Testis (tissue), 3 donors: Measurements from ENCODE around the gene SLC24A1. TPM values are rescaled to one million over a fixed set of nuclear protein-coding genes. Genes with fewer than 3 reads are reported as not detected.

Experiments used
- DNase-seq: peaks from one replicate; pipeline ENCODE4 v3.0.0-alpha.2; 2019
- H3K27ac ChIP-seq, 2 donors: fragments of 200-600 bp; sonication (generic); one replicate each; pipeline ENCODE4 v1.5.1; 2019
- H3K27me3 ChIP-seq: fragments of 200-600 bp; sonication (generic); one replicate; pipeline ENCODE4 v1.5.1; 2019
- H3K36me3 ChIP-seq: fragments of 200-600 bp; sonication (generic); one replicate; pipeline ENCODE4 v1.5.1; 2017; ENCODE audit warnings: low read depth; ENCODE audit errors: missing control alignments
- H3K4me1 ChIP-seq: fragments of 200-600 bp; sonication (generic); one replicate; pipeline ENCODE4 v1.5.1; 2019
- H3K4me3 ChIP-seq, 2 donors: fragments of 200-600 bp; sonication (generic); one replicate each; pipeline ENCODE4 v1.5.1; 2017 to 2019
- H3K9me3 ChIP-seq: fragments of 200-600 bp; sonication (generic); one replicate; pipeline ENCODE4 v1.5.1; 2017
- POLR2A ChIP-seq: fragments of 450-650 bp; IDR thresholded peaks from one replicate; pipeline ENCODE4 v1.6.1; 2017; ENCODE audit warnings: antibody characterized with exemption, mild to moderate bottlenecking, moderate library complexity
- WGBS, 2 donors: methylation state at CpG; one replicate each; pipeline ENCODE4 v1.1.5; 2018; 5-methylcytosine and 5-hydroxymethylcytosine counted together
- intact Hi-C: fragments of 100-400 bp; cut with DNase I; formaldehyde crosslinking; loops from one replicate; pipeline ENCODE4 v1.15.1; 2023; ENCODE audit warnings: low total_unique reads
- polyA plus RNA-seq: library from polyadenylated mRNA; stranded (reverse); fragments of 350-450 nt; fragmentation: Illumina TruSeq; extraction: RNeasy Lipid Tissue Mini Kit (QIAGEN cat#74804); gene quantifications from one replicate; pipeline ENCODE4 v1.2.3, GENCODE V29; 2014; ENCODE audit warnings: low read depth, low replicate concordance; ENCODE audit not compliant: insufficient read depth
- total RNA-seq, 2 donors: library from RNA; depleted of rRNA; stranded (reverse); fragments of >200 nt; gene quantifications; one replicate each; pipeline ENCODE4 v1.2.3, GENCODE V29; 2016
- TF ChIP-seq, protein P1 (sequence below), 3 experiments: fragments of 450-650 bp in 2 of 3; fragments of 200-600 bp in 1 of 3; sonication (generic) in 1 of 3; IDR thresholded peaks; one replicate each; pipeline ENCODE4 v1.5.1; 2016 to 2019; ENCODE audit warnings: antibody characterized with exemption in 3 of 3, mild to moderate bottlenecking in 2 of 3, moderate library complexity in 1 of 3

The SLC24A1 gene
- total and polyA plus RNA-seq, 3 donors from 2014 or later = 13.4 to 24.3 (median 16.9) TPM

DNA sequence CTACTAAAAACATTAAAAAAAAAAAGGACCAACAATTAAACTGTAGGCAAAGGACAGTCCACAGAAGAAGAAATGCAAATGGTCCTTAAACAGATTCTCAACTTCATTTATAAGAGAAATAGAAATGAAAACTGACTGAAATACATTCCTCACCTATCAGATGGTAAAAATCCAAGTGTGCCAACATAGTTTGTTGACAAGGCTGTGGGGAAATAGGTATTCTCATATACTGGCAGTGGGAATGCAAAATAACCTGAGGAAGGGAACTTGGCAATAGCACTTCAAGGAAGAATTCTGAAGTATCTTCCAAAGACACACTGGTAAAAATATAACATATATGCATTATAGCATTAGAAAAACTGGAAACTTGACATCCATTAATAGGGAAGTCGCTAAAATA is 53.8 kb downstream of the SLC24A1 start:
- TF ChIP-seq POLR2A = no peak
- TF ChIP-seq, protein P1, sequence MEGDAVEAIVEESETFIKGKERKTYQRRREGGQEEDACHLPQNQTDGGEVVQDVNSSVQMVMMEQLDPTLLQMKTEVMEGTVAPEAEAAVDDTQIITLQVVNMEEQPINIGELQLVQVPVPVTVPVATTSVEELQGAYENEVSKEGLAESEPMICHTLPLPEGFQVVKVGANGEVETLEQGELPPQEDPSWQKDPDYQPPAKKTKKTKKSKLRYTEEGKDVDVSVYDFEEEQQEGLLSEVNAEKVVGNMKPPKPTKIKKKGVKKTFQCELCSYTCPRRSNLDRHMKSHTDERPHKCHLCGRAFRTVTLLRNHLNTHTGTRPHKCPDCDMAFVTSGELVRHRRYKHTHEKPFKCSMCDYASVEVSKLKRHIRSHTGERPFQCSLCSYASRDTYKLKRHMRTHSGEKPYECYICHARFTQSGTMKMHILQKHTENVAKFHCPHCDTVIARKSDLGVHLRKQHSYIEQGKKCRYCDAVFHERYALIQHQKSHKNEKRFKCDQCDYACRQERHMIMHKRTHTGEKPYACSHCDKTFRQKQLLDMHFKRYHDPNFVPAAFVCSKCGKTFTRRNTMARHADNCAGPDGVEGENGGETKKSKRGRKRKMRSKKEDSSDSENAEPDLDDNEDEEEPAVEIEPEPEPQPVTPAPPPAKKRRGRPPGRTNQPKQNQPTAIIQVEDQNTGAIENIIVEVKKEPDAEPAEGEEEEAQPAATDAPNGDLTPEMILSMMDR (IDR thresholded peaks at IDR 0.05) = no peak
- H3K27me3 ChIP-seq = no peaks in the 10 kb centered on the region
- DNase-seq = no peak
- intact Hi-C loops = no loop called here
- no peaks in the 10 kb centered on the region for H3K9me3 ChIP-seq
- WGBS, 2 donors = 62 to 74% methylated on average over 1 of the region's 1 CpG
- no peak overlapping the region for H3K27ac ChIP-seq
- H3K4me1 ChIP-seq = no peaks in the 10 kb centered on the region
- H3K4me3 ChIP-seq = no peak overlapping the region
- H3K36me3 ChIP-seq = no peaks in the 10 kb centered on the region

DNA sequence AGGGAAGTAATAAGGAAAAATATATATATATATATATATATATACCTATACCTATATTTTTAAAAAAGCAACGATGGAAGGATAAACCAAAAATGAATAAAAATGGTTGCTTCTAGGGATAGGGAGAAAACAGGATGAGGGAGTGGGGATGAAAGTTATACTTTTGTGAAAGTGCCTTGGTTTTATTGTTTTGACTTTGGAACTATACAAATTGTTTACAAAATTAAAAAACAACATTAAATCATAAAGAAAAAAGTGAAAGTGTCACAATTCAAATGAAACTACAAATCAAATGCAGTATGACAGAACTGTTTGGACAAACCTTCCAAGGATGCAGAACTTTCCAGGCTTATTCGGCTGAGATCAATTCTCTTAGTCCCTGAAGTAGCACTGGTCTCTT is 54.4 kb downstream of the SLC24A1 start:
- Histone ChIP-seq H3K4me3 (no peak overlapping the region), H3K36me3 (no peaks in the 10 kb centered on the region), H3K27me3 (no peaks in the 10 kb centered on the region), H3K9me3 (no peaks in the 10 kb centered on the region), H3K27ac (no peak overlapping the region), H3K4me1 (no peaks in the 10 kb centered on the region)
- intact Hi-C loops = no loop called here
- WGBS, 2 donors = 88 to 91% methylated on average over 2 of the region's 2 CpGs
- TF ChIP-seq, protein P1 (IDR thresholded peaks at IDR 0.05) = no peak
- no peak for TF ChIP-seq POLR2A
- no peak for DNase-seq

DNA sequence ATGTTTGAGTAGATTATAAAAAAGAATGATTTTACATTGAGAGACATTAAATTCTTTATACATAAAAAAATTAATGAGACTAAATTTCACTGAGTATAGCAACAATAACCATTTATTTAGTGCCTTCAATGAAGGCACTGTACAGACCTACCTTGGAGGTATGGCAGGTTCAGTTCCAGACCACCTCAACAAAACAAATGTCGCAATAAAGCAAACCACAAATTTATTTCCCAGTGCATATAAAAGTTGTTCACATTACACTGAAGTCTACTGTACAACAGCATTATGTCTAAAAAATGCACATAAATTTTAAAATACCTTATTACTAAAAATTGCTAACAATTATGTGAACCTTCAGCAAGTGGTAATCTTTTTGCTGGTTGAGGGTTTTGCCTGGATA is 58.8 kb downstream of the SLC24A1 start:
- no peak overlapping the region for H3K4me3 ChIP-seq
- no peak overlapping the region for H3K27ac ChIP-seq
- no peaks in the 10 kb centered on the region for H3K36me3 ChIP-seq
- no peak for DNase-seq
- no peaks in the 10 kb centered on the region for H3K9me3 ChIP-seq
- TF ChIP-seq, protein P1 (IDR thresholded peaks at IDR 0.05) = no peak
- no peak for TF ChIP-seq POLR2A
- intact Hi-C loops = no loop called here
- H3K4me1 ChIP-seq = no peaks in the 10 kb centered on the region
- 95 to 100% methylated on average over 1 of the region's 1 CpG for WGBS, 2 donors
- no peaks in the 10 kb centered on the region for H3K27me3 ChIP-seq

DNA sequence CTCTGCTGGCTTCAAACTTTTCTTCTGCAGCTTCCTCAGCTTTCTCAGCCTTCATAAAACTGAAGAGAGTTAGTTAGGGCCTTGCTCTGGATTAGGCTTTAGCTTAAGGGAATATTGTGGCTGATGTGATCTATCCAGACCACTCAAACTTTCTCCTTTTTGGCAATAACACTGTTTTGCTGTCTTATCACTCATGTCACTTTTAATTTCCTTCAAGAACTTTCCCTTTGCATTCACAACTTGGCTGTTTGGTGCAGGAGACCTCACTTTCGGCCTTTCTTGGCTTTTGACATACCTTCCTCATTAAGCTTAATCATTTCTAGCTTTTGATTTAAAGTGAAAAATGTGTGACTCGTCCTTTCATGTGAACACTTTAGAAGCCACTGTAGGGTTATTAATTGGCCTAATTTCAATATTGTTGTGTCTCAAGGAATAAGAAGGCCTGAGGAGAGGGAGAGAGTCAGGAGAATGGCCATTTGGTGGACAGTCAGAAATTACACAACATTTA is 60.7 kb downstream of the SLC24A1 start:
- Histone ChIP-seq H3K4me3 (no peak overlapping the region), H3K4me1 (no peaks in the 10 kb centered on the region), H3K36me3 (no peaks in the 10 kb centered on the region), H3K27me3 (no peaks in the 10 kb centered on the region), H3K9me3 (no peaks in the 10 kb centered on the region), H3K27ac (no peak overlapping the region)
- no peak for TF ChIP-seq POLR2A
- TF ChIP-seq, protein P1 (IDR thresholded peaks at IDR 0.05) = no peak
- DNase-seq = no peak
- intact Hi-C loops = no loop called here
- 97 to 98% methylated on average over 2 of the region's 2 CpGs for WGBS, 2 donors

DNA sequence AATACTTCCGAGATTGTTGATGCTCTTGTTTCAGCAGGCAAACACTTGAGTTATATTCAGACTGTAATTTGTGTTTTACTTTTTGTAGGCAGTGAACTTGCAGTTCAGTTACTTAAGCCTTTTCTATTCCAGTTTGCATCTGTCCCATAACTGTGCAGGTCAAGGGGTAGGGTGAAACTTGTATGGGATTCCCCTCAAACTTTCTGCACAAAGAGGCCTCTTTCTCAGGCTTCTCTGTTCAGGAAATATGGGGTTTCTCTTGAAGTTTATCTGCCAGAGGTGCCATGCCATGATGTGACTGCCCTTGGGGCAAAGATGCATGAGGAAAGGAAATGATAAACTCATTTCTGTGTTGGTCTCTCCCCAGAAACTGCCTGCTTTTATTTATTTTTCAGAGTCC is 66.7 kb downstream of the SLC24A1 start:
- no peak overlapping the region for H3K4me3 ChIP-seq
- no peaks in the 10 kb centered on the region for H3K9me3 ChIP-seq
- H3K27me3 ChIP-seq = no peaks in the 10 kb centered on the region
- H3K27ac ChIP-seq = no peak overlapping the region
- DNase-seq = no peak
- 92 to 95% methylated on average over 1 of the region's 1 CpG for WGBS, 2 donors
- no peaks in the 10 kb centered on the region for H3K36me3 ChIP-seq
- TF ChIP-seq, protein P1 (IDR thresholded peaks at IDR 0.05) = no peak
- intact Hi-C loops = no loop called here
- H3K4me1 ChIP-seq = no peaks in the 10 kb centered on the region
